T follicular helper cell (primary cell): ENCODE results near the gene ZNF146.
"Not testable (repeated sequence)": the region's sequence is repeated elsewhere in the genome, so short reads cannot be mapped to it uniquely, and the experiment has no call there.

Experiments used
- DNase-seq: peaks from one replicate; pipeline ENCODE4 v3.0.0-alpha.2; 2020; ENCODE audit warnings: low read depth
- total RNA-seq, 2 experiments: gene quantifications; one replicate each; lab custom pipeline; 2026; lab: John Stamatoyannopoulos, UW

The ZNF146 gene
- total RNA-seq: 199 to 273 reads per million in 2 experiments

GRCh38 chr19:36214386-36215275 lies at the start of gene ZNF146, which contains the start of gene ZNF565:
ZNF146 (plus strand) TSS chr19:36215106; CDS start chr19:36236441, 21,335 bp downstream.
ZNF565 (minus strand) TSS chr19:36214665; CDS start chr19:36201985, 12,680 bp downstream.
- peak; percentile 92 for DNase-seq

GRCh38 chr19:36169084-36169760 lies 45.7 kb upstream of the ZNF146 start:
- no peak for DNase-seq

DNA sequence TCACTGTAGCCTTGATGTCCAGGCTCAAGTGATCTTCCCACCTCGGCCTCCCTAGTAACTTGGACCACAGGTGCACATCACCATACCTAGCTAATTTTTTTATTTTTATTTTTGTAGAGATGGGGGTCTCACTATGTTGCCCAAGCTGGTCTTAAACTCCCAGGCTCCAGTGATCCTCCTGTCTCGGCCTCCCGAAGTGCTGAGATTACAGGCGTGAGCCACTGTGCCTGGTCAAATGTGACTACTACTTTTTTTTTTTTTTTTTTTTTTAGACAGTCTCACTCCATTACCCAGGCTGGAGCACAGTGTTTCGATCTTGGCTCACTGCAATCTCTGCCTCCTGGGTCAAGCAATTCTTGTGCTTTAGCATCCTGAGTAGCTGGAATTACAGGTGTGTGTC lies 42.1 kb upstream of the ZNF146 start:
- DNase-seq: no peak

DNA sequence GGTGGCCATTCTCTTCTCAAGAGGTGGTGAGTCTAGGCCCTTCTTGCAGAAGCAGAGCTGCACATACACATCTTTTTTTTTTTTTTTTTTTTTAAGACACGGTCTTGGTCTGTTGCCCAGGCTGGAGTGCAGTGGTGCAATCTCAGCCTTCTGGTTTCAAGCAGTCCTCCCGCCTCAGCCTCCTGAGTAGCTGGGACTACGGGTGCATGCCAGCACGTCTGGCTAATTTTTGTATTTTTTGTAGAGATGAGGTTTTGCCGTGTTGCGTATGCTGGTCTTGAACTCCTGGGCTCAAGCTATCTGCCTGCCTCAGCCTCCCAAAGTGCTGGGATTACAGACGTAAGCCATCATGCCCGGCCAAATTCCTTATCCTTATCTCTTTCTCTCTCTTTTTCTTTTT lies 41.1 kb upstream of the ZNF146 start:
- DNase-seq: not testable (repeated sequence)

DNA sequence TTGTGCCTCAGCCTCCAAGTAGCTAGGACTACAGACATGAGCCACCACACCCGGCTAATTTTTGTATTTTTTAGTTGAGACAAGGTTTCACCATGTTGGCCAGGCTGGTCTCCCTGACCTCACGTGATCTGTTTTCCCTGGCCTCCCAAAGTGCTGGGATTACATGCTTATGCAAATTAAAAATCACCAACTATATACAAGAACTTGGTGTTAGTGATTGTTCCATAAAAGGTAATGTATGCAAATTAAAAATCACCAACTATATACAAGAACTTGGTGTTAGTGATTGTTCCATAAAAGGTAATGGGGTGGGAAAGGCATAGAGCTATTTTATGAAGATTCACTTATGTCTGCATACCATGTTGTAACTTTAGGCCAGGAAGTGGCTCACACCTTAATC lies 35.8 kb upstream of the ZNF146 start:
- DNase-seq: not testable (repeated sequence)

DNA sequence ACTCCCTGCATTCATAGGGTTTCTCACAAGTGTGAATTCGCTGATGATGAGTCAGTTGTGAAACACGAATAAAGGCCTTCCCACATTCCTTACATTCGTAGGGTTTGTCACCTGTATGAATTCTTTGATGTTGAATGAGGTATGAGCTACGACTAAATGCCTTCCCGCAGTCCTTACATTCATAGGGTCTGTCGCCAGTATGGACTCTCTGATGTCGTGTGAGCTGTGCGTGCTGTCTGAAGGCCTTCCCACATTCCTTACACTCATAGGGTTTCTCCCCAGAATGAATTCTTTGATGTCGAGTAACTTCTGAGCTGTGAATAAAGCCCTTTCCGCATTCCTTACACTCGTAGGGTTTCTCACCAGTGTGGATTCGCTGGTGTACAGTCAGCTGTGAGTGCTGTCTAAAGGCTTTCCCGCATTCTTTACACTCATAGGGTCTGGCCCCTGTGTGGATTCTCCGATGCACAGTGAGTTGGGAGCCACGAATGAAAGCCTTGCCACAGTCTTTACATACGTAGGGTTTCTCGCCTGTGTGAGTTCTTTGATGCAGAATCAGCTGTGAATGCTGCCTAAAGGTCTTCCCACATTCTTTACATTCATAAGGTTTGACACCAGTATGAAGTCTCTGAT lies 32.2 kb upstream of the ZNF146 start:
- DNase-seq: no peak

GRCh38 chr19:36183245-36183628 lies 31.7 kb upstream of the ZNF146 start:
- no peak for DNase-seq

- not testable (repeated sequence) for DNase-seq
Measured at GRCh38 chr19:36186722-36187121, 28.2 kb upstream of the ZNF146 start.

GRCh38 chr19:36196249-36196648 lies 18.7 kb upstream of the ZNF146 start:
- no peak for DNase-seq

DNA sequence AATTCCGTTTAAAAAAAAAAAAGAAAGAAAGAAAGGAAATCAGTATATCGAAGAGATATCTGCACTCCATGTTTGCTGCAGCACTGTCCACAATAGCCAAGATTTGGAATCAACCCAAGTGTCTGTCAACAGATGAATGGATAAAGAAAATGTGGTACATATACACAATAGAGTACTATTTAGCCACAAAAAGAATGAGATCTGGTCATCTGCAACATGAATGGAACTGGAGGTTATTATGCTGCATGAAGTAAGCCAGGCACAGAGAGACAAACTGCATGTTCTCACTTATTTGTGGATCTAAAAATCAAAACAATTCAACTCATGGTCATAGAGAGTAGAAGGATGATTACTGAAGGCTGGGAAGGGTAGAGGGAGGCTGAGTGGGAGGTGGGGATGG lies 16.8 kb upstream of the ZNF146 start:
- no peak for DNase-seq

DNA sequence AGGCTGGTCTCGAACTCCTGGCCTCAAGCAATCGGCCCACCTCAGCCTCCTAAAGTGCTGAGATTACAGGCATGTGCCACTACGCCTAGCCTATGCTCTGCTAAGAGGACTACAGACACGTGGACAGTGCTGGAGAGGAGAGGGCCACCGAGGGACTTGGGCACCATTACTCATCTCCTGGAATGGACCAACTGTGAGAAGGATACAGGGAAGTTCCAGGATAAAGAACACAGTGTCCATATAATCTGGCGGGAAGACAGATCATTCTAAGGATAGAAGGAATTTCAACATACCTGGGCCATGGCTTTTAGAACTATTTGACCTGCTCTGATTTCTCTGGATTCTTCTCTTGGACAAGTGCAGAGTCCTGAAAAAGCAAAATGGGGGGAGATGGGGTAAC lies 13.2 kb upstream of the ZNF146 start:
- DNase-seq: no peak

- DNase-seq: no peak
Measured at GRCh38 chr19:36203293-36203692, 11.6 kb upstream of the ZNF146 start.

DNA sequence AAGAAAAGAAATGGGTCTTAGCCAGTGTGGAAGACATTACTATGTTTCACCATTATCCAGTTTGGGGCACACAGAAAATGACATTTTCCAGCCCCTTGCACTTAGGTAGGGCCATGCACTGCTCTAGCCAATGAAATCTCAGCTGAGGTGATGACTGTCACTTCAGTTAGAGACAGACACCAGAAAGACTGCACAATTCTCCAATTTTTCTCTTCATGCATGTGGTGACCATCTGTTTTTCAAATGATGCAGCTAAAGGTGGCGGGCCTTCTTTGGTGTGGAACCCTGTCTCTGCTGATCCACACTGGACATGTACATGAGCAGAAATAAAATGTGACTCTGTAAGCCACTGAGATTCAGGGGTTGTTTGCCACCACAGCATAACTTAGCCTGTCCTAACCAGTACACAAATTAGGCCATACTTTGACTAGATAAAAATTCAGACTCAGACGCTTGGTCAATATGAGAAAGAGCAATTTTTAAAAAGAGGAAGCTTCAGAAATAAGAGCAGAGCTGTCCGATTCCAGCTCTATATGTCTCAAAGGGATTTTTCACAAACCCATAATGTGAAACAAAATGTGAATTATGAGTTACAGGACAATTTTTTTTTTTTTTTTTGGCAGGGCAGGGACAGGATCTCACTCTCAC lies 7.2 kb upstream of the ZNF146 start:
- DNase-seq: no peak

GRCh38 chr19:36209372-36209771 lies 5.5 kb upstream of the ZNF146 start:
- DNase-seq: no peak

DNA sequence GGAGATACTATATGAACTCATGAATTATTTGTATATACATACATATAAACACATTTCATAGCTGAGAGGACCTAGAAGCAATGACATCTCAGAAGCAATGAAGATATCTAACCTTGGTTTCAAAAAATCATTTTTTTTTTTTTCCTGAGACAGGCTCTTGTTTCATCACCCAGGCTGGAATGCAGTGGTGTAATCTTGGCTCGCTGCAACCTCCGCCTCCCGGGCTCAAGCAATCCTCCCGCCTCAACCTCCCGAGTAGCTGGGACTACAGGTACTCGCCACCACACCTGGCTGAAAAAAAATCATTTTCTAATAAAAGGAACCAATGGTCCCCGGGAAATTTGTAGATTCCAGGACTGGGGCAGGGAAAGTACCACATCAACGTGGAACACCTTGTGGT lies 4.4 kb upstream of the ZNF146 start:
- no peak for DNase-seq

GRCh38 chr19:36212895-36213294 lies 2.0 kb upstream of the ZNF146 start:
- no peak for DNase-seq

DNA sequence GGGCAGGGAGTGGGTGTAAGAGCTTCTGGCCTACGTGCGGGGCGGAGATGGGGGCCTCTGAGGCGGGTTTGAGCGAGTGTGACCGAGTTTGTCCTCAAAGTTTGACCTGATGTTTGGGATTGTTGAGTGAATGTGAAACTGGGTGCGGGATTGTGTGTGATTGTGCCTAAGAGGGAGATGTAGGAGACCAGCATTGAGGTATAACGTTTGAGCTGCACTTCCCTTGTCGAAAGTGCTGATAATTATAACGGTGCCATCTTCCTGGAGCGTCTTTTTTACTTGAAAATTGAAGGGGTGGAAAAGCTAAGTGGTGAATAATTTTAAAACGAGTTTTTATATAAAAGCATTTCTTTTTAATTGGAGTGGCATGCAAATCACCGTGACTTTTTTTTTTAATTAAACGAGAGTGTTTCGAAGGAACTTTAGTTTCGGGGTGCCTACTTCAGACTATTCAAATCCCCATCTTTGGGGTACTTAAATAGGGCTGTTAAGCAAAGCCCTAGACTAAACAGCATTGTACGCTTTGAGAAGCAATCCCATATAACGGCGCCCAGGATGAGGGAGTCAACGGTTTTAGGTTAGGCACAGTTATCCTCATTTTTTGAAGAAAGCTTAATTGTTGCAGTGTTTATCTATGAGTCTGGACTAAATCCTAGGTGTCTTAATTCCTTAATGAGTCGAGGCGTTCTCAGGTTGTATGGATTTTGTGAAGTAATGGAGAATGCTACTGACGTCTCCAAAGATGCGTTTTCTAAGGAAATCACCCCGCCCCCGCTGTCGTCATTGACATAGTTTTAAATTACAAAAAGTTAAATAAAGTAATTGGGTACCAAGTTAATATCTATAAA lies 594 bp downstream of the ZNF146 start:
- no peak for DNase-seq

DNA sequence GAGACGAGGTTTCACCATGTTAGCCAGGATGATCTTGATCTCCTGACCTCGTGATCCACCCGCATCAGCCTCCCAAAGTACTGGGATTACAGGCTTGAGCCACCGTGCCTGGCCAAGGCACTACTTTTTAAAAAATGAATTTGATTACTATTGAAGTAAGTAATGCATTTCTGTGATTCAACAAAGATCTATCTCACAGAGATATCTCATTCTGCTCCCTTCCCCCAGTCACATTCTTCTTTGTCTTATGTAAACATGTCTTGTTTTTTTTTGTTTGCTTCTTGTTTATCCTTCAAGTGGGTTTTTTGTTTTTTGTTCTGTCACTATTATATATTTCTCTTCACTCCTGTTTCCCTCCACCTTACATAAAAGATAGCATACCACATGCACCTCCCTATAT lies 6.6 kb downstream of the ZNF146 start:
- DNase-seq: no peak

GRCh38 chr19:36222503-36222902 lies 7.6 kb downstream of the ZNF146 start:
- no peak for DNase-seq

DNA sequence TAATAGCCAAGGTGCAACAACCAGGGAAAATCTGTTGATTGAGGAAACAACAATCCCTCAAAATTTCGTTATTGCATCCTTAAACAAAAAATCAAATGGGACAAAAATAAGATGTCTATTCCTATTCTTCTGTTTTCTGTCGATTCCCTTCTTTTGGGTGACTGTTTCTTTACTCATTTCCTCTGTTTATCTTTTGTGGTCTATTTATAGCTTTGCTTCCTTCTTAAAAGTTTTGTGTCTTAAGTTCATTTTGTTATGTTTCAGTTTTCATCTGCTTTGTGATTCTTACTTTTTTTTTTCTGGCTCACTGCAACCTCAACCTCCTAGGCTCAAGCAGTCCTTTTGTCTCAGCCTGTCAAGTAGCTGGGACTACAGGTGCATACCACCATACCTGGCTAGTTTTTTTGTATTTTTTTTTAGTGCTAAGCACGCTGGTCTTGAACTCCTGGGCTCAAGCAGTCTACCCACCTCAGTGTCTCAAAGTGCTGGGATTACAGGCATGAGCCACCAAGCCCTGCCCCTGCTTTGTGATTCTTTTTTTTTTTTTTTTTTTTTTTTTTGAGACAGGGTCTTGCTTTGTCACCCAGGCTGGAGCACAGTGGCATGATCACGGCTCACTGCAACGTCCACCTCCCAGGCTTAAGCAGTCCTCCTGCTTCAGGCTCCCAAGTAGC lies 10.4 kb downstream of the ZNF146 start:
- DNase-seq: no peak

DNA sequence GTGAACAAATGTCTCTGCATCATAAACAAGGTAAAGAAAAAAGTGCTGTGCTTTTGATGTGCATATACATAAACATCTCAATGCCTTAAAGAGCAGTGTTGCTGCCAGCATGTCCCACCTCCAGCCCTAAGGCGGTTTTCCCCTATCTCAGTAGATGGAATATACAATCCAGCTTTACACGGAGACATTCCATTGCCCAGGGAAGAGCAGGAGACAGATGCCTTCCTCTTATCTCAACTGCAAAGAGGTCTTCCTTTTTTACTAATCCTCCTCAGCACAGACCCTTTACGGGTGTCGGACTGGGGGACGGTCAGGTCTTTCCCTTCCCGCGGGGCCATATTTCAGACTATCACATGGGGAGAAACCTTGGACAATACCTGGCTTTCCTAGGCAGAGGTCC lies 18.7 kb downstream of the ZNF146 start:
- not testable (repeated sequence) for DNase-seq
